SKM-1 (cell line): ENCODE measurements around the gene ANO9.

Experiments
- DNase-seq: peaks from one replicate; lab custom pipeline; 2025; ENCODE audit not compliant: unreplicated experiment; lab: John Stamatoyannopoulos, UW

Gene ANO9

DNA sequence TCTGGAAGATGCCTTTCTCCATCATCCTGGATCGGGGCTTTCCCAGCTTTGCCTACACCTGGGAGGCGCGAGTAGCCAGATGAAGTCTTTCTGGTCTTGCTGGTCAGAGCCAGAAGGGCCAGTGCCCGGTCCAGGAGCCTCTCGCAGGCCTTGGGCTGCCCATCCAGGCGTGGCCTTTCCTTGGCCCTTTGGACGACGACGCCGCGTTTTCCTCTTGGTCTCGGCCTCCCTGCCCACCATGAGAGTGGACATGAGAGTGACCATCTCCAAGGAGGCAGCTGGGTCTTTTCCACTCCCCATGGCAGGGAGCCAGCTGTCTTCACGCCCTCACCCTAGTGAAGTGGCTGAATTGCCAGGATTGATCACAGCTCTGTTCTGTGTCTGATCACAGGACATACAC is 11.8 kb upstream of the ANO9 start:
- no peak for DNase-seq

DNA sequence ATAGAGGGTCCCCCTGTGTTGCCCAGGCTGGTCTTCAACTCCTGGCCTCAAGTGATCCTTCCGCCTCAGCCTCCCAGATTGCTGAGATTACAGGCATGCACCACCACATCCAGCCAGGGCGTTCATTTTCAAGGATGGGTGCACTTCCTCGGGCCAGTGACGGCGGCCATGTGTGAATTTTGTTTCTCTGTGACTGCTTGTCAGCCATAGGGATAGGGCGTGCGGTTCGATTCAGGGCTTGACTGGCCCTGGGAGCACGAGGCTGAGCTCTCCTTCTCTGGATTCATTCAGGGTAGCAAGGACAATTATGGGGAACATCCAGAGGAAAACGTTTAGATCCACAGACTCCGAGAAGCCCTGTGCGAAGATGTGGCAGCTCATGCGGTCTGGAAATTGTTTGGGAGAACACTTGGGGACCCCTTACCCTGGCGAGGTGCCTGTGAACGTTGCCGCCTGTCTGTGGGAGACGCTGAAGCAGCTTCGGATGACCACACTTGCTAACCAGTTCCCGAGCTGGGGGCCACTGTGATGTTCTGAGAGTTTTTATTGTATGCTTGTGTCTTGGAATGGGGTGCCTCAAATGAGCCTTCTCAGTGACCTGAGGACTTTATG is 11.2 kb upstream of the ANO9 start:
- DNase-seq, result no peak

DNA sequence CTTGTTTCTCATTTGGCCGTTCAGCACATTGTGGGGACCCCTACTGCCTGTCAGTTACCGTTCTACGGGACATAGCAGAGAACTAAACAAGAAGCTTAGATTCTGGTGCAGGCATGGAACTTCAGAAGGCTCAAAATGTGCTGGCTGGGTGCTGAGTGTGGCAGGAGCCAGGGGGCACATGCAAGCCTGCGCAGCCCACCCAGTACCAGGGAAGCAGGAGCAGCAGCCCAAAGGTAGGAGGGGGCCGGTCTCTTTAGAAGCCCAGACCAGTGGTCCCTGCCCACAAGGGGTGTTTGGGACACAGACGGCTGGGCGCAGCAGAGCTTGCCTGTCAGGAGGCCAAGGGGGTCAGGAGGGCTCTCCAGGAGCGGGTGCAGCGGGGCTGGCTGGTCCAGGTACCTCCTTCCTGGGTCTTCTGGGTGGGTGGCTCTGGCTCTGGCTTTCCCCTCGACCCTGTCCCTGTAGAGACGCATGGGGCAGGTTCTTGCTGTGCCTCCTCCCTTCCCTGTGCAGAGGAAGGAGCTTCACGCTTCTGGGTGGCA is 10.5 kb upstream of the ANO9 start:
- no peak for DNase-seq

DNA sequence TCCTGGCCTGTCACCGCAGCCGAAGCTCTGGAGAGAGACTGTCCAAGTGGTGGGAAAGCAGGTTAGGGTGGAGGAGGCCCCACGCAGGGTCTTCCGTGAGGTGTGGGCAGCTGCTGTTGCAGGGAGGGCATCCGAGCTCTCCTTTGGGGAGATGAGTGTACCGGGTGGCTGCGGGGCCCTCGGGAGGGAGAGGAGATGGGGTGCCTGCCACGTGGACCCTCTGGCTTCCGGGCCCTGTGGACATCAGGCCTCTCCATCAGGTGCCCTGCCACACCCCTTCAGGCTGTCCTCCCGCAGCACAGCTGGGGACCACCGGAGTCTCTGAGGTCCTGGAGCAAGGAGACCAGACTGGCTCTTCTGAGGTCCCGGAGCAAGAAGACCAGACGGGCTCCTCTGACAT is 9.9 kb upstream of the ANO9 start:
- DNase-seq, result no peak

DNA sequence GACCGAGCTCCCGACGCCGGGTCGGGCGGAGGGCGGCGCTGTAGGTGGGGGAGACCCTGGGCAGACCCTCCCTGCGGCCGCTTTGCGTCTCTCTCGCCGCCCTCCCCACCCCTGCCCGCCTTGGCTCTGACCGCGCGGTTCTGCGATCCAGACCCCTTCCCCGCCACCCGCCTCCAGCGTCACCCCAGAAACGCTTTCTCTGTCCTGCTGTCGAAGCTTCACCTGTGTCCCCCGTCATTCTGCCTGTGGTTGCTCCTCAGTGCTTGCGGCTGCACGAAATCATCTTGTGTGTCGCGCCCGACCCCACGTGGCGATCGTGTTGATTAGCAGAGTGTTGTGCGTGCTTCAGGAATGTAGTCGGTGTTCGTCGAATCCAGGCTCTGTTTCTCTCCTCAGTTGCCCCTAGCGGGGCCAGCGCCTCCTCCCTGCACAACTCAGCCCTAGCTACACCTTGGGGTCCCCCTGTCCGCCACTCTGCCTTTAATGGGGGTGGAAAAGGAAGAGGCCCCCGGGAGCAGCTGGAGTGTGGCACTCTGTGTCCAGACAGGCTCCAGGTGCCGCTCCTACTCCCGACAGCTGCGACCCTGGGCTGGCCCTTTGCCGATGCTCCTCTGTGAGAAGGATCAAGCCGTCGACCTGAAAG is 9.1 kb upstream of the ANO9 start:
- no peak for DNase-seq

DNA sequence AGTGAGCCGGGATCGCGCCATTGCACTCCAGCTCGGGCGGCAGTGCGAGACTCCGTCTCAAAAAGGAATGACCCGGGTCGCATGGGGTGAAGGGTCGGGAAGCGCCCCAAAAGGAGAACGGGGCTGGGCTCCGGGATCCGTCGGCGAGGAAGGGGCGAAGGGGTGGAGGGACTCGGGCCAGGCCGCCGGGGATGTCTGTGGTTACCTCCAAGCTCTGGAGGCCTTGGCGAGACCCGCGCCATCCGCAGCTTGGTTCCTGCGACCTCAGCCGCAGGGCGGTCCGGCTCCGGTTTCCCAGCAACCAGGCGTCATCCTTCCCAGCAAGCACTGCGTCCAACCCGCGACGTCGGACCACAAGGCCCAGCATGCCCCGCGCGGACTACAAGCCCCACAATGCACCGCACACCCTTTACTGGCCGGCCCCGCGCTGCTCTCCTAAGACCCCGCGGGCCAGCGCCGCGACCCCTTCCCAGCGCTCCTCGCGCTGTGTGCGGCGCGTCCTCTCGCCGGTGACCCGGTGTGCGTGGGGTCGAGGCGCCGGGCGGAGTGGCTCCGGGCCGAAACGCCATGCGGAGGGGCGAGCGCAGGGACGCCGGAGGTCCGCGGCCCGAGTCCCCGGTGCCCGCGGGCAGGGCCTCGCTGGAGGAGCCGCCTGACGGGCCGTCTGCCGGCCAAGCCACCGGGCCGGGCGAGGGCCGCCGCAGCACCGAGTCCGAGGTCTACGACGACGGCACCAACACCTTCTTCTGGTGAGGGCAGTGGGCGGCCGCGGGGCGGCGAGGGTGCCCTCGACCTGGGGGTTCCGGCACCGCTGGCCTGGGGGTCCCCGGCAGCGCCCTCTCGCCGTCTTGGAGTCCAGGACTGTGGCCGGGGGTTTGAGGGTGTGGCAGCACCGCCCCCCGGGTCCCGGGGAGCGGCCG is 8.3 kb upstream of the ANO9 start, which contains the start of gene PTDSS2:
Gene PTDSS2, plus strand, starts transcription at position 391 of the 920 bp plus-strand sequence. Its CDS starts 177 bp downstream, at position 568.
- peak; percentile 93 for DNase-seq

DNA sequence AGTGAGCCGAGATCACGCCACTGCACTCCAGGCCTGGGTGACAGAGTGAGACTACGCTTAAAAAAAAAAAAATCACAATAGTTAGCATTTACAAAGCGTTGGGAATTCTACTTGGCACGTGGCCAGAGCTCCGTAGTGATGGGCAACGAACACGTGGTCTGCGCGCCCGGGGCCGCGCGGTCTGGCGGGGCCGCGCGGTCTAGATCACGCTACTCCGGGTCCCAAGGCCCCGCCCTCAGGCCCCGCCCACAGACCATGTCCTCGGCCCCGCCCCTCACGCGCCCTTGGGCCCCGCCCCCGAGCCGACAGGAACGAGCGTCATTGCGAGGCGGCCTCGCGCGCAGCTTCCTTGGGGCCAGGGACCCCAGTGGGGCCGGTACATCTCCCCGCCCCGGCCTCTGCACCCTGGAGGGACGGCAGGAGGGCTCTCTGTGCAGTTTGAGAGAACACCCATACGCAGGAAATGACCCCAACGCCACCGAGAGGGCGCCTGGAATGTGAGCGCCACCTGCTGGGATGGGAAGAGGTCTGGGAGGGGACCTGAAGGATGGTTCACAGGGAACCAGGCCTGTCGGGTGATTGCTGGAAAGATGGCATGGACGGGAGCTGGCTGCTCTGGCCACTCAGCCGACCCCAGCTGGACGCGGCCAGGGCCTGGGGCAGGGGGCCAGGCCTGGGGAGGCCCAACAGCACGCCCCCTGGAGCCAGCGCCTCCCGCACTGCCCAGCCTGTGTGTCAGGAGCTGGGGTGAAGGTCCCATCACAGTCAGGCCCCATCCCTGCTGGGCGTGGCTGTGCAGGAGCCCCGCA is 6.3 kb upstream of the ANO9 start:
- DNase-seq, result peak; percentile 88

DNA sequence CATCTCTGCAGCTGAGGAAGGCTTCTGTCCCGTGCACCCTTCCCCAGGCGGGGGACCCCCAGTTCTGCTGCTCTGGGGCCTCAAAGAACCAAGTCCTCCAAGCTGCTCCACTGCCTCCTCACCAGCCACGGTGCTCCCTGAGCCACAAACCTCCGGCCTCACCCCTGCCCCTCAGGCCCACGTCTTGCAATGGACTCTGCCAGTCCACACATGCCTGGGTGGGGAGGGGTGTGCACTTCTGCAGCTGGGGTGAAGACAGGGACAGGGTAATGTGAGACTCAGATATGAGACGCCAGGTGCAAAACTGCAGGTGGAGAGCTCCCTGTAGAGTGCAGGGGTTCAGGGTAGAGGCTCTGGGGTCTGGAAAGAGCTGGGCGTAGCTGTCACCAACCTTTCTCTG is 5.1 kb upstream of the ANO9 start:
- no peak for DNase-seq

DNA sequence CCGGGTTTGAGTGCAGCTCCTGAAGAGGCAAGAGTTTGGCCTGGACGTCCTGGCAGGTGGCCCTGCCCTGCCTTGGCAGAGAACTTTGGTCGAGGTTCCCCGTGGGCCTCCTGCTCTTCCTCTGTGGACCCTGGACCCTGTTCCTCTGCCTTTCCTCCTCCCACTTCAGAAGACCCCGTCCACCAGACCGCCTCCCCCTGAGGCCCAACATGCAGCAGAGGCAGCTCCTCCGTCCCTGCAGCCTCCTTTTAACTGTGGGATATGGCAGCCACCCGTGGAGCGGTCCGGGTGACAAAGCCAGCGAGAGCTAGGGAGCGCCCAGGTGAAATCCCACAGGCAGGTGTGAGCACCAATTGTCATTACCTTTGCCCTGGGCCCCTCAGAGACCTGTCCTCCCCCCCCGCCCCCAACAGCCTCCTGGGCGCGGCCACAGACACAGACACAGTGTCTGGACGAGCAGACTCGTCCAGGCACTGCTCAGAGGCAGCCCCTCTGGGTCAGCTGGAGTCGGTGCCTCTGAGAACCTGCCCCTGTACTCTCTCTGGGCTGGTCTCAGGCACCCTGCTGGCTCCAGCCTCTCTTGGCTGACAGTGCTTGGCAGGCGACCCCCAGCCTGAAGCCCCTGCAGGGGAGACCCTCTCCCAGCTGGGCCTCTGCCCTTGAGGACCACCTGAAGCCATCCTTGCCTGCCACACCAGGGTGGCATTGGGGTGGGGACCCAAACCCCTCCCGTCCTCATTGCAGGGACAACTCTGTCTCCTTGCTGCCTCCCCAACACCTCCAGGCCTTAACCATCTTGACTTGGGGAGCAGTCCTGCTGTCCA is 4.2 kb upstream of the ANO9 start:
- no peak for DNase-seq

DNA sequence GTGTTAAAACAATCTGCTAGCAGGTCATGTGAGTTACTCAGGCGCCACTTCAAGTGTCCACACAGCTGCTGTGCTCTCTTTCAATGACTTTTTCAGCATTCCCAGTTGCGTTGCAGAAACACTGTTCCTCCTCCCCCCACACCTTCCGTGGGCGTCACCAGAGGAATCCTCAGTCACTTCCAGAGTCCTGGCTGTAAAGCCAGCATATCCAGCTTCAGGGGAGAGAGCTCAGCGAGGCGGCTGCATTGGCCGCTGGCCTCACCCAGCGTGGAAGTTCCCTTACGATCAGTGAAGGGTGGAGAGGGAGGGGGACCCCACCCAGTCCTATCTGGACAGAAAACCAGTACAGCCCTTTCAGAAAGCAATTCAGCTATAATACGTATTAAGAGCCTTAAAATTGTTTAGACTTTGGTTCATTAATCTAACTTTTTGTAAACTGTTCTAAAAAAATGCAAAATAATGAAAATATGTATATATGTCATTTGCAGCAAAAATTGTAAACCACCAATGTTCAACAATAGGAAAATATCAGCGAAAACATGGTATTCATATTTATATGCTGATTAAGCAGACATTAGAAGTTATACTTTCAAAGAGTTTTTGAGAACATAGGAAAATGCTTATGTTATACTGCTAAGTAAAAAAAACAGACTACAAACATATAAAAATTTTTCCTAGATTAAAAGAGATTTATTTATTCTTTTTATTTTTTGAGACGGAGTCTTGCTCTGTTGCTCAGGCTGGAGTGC is 2.8 kb upstream of the ANO9 start:
- no peak for DNase-seq

DNA sequence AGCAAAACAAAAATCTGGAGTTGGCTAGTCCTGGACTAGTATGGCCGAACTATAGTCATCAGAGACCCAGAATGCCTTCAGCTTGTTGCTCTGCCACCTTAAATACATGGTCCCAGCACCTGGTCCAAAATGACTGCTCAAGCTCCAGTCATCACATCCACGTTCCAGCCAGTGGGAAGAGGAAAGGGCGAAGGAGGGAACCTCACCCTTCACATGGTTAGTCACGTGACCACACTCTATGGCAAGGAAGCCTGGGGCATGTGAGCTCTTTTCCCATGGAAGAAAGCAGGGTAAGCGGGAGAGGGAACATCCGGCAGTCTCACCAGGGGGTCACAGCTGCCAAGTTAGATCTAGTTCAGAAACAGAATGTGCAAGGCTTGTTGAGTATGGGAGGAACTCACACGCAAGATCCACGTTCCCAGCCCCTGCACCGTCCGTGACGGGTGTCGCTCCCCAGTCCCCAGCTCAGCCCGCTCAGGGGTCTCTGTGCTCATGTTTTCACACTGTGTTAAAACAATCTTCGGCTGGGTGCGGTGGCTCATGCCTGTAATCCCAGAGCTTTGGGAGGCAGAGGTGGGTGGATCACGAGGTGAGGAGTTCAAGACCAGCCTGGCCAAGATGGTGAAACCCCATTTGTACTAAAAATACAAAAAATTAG is 1.9 kb upstream of the ANO9 start:
- no peak for DNase-seq

DNA sequence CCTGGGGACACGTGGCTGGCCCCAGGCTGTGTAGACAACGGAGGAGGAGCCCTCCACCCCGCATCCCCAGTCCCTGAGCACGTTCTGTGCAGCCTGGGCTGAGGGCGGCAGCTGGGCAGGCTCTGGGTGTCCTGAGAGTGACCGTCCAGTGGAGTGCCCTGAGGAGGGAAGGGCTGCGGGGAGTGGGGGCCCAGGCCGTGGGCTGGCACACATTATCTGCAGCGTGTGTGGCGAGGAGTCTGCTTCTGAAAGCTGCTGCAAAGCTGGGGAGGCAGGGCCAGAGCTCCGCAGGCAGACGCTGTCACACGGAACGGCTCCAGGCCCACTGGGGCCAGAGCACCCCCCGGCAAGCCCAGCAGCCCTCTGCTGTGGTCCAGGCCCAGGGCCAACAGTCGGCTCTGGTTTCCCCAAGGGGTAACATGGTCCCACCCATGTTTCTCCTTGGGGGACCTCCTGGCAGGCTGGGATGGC is 835 bp upstream of the ANO9 start:
- no peak for DNase-seq

DNA sequence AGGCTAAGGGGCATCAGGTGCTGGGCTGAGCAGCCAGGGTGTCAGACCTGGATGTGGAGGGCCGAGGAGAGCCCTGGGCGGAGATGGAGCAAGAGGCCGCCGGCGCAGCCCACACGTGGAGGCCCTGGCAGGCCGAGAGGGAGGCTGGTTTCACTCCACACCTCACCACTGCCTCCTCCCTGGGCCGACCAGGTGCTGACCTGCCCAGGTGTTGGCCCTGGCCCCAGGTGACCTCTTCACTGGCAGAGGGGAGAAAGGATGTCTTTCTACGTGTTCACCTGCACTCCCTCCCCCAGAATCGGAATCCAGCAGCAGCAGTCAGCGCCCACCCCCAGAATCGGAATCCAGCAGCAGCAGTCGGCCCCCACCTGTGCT is 781 bp downstream of the ANO9 start:
- no peak for DNase-seq

DNA sequence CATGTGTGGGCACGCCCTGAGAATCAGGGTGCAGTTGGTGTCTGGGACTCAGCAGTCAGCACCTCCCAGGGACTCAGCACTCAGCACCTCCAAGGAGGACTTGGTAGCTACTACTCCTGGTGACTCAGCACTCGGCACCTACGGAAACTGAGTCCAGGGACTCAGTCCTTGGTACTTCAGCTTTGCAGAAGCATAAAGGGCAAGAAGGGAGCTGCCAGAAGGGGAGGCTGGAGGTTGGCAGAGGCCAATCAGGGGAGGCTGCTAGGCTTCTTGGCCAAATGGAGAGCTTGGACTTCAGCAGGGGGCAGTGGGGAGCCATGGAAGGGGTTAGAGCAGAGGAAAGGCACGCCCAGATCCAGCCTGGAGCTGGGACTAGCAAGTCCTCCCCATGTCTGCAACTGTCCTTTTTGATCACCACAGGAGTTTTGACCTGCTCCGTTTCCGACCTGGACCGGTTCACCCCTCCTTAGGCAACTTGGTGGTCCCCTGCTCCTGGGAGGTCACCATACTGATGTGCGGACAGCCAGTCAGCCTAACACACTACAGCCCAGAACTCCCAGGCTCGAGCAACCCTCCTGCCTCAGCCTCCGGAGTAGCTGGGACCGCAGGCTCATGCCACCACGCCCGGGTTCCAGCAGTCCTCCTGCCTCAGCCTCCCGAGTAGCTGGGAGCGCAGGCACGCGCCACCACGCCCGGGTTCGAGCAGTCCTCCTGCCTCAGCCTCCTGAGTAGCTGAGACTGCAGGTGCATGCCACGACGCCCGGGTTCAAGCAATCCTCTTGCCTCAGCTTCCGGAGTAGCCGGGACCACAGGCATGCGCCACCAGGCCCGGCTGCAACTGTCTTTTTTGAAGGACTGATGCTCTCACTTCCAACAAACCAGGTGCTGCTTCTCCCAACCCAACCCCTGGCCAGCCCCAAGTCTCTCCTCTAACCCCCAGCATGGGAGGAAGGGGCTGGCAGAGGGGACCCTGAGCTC is 1.5 kb downstream of the ANO9 start:
- DNase-seq, result no peak

DNA sequence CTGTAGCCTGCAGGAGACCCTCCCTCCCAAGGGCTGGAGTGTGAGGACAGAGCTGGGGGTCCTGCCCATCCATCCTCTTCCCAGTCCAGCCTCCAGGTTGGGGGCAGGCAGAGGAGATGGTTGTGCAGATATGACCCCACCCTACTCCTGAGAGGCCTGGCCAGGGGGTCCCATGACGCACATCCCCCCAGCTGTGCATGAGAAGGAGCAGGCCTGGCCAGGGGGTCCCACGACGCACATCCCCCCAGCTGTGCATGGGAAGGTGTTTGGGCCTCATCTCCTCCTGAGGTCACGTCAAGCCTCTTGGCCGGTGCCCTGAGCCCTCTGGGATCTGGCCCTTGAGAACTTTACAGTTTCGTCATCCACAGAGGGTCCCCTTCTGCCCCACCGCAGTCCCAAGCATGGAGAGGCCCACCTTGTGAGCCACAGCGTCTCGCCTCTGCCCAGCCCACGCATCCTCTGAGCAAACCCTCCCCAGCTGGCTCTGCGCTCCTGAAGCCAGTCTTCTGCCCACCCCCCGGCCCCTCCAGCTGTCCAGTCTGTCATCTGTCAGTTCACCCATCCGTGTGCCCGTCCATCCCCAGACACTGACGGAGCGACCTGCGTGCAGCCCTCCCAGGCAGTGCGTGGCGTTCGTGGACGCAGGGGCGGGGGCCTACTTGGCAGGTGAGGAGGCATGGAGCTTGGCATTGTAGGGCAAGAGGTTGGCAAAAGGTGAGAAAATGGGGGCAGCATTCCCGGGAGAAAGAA is 2.3 kb downstream of the ANO9 start:
- DNase-seq, result no peak

DNA sequence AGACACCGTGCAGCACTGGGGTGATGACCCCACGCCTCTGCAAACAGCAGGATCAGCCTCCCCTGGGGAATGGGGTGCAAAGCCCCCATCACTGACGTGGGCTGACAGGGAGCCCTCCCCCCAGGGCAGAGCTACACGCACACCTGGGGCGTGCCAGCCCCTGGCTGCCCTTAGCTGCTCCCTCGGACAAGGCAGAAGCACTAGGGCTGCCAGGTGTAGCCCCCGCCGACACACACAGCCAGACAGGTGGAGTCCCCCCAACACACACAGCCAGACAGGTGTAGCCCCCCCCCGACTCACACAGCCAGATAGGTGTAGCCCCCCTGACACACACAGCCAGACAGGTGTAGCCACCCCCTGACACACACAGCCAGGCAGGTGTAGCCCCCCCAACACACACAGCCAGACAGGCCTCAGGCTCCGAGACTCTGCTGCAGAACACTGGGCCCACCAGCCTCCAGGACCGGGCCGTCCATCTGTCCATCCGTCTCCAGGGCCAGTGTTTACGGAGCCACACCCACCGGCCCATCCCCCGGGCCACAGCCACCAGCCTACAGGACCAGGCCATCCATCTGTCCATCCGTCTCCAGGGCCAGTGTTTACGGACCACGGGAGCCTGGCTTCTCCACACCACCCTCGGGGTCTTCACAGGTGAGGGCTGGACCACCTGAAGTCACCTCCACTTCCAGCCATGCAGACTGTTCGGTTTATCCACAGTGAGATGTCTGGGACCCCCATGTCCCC is 3.5 kb downstream of the ANO9 start:
- DNase-seq, result no peak
